HUES6 (cell line): ENCODE results near the gene SMG5.
"Not testable (repeated sequence)": the region's sequence is repeated elsewhere in the genome, so short reads cannot be mapped to it uniquely, and the experiment has no call there.

Experiments
- H3K27ac ChIP-seq: 2 replicates; pipeline ENCODE4 v1.7.0; 2013; ENCODE audit warnings: low read depth, mild to moderate bottlenecking, low read length, inconsistent platforms
- H3K27me3 ChIP-seq: 2 replicates; pipeline ENCODE4 v1.6.1; 2013; ENCODE audit warnings: low read length; ENCODE audit not compliant: control insufficient read depth, insufficient read depth
- H3K36me3 ChIP-seq: 2 replicates; pipeline ENCODE4 v1.6.1; 2013; ENCODE audit warnings: low read length; ENCODE audit not compliant: control insufficient read depth, insufficient read depth
- H3K4me1 ChIP-seq: 2 replicates; pipeline ENCODE4 v1.6.1; 2013; ENCODE audit warnings: low read length; ENCODE audit not compliant: control insufficient read depth, insufficient read depth
- H3K4me3 ChIP-seq: 2 replicates; pipeline ENCODE4 v1.5.1; 2013; ENCODE audit warnings: low read depth, low read length
- H3K9ac ChIP-seq: one replicate; pipeline ENCODE4 v1.6.1; 2013; ENCODE audit warnings: mild to moderate bottlenecking, low read length
- H3K9me3 ChIP-seq: 2 replicates; pipeline ENCODE4 v1.6.1; 2013; ENCODE audit warnings: low read depth, low read length; ENCODE audit not compliant: control insufficient read depth, insufficient read depth

Gene SMG5

GRCh38 chr1:156282479-156283222, at the start of gene SMG5:
TSS of gene SMG5 (minus strand) at chr1:156282825. CDS start at chr1:156282680, 145 bp downstream.
- peaks cover 25% of the 10 kb centered on the region for H3K36me3 ChIP-seq
- no peaks in the 10 kb centered on the region for H3K27me3 ChIP-seq
- H3K9ac ChIP-seq: peak within 1 kb of the TSS; percentile 87
- peak within 1 kb of the TSS; percentile 65 for H3K4me3 ChIP-seq
- H3K4me1 ChIP-seq: 0 out of 2 replicates have a peak, but pooled peaks cover 14% of the 10 kb centered on the region
- peak within 1 kb of the TSS; percentile 88 for H3K27ac ChIP-seq
- no peaks in the 10 kb centered on the region for H3K9me3 ChIP-seq

- H3K4me1 ChIP-seq, H3K27ac ChIP-seq, H3K9ac ChIP-seq, H3K4me3 ChIP-seq, H3K27me3 ChIP-seq, H3K9me3 ChIP-seq: not testable (repeated sequence)
- H3K36me3 ChIP-seq: peaks cover 83% of the 10 kb centered on the region
Observed at GRCh38 chr1:156323179-156323578, 40.6 kb upstream of the SMG5 start.

- Histone ChIP-seq H3K4me3 (no peak overlapping the region), H3K36me3 (peaks cover 92% of the 10 kb centered on the region), H3K27ac (no peak overlapping the region), H3K9me3 (no peaks in the 10 kb centered on the region), H3K9ac (no peak overlapping the region), H3K27me3 (no peaks in the 10 kb centered on the region), H3K4me1 (no peaks in the 10 kb centered on the region)
Observed at GRCh38 chr1:156320560-156320959, 37.9 kb upstream of the SMG5 start.

GRCh38 chr1:156319664-156320063, 37.0 kb upstream of the SMG5 start:
- Histone ChIP-seq H3K4me3 (no peak overlapping the region), H3K9me3 (no peaks in the 10 kb centered on the region), H3K4me1 (no peaks in the 10 kb centered on the region), H3K27me3 (no peaks in the 10 kb centered on the region), H3K27ac (no peak overlapping the region), H3K36me3 (peaks cover 92% of the 10 kb centered on the region), H3K9ac (no peak overlapping the region)

GRCh38 chr1:156316909-156317308, 34.3 kb upstream of the SMG5 start:
- Histone ChIP-seq H3K9ac (no peak overlapping the region), H3K36me3 (peaks cover 94% of the 10 kb centered on the region), H3K27me3 (no peaks in the 10 kb centered on the region), H3K27ac (no peak overlapping the region), H3K9me3 (no peaks in the 10 kb centered on the region), H3K4me1 (no peaks in the 10 kb centered on the region), H3K4me3 (no peak overlapping the region)

- no peaks in the 10 kb centered on the region for H3K9me3 ChIP-seq
- no peaks in the 10 kb centered on the region for H3K4me1 ChIP-seq
Observed at GRCh38 chr1:156310962-156311361, 28.3 kb upstream of the SMG5 start.

GRCh38 chr1:156308078-156308477, 25.5 kb upstream of the SMG5 start:
- Histone ChIP-seq H3K4me1 (no peaks in the 10 kb centered on the region), H3K9me3 (no peaks in the 10 kb centered on the region), H3K36me3 (peaks cover 82% of the 10 kb centered on the region), H3K4me3 (no peak overlapping the region), H3K9ac (no peak overlapping the region), H3K27me3 (no peaks in the 10 kb centered on the region), H3K27ac (no peak overlapping the region)

More at GRCh38 chr1:156310962-156311361, 28.3 kb upstream of the SMG5 start:
- Histone ChIP-seq H3K36me3 (peaks cover 93% of the 10 kb centered on the region), H3K27me3 (no peaks in the 10 kb centered on the region), H3K9ac (no peak overlapping the region), H3K4me3 (no peak overlapping the region), H3K27ac (no peak overlapping the region)

- Histone ChIP-seq H3K9ac (no peak overlapping the region), H3K4me1 (no peaks in the 10 kb centered on the region), H3K9me3 (no peaks in the 10 kb centered on the region), H3K36me3 (peaks cover 59% of the 10 kb centered on the region), H3K4me3 (no peak overlapping the region), H3K27me3 (no peaks in the 10 kb centered on the region), H3K27ac (no peak overlapping the region)
Observed at GRCh38 chr1:156305215-156305614, 22.6 kb upstream of the SMG5 start.

- Histone ChIP-seq H3K27me3 (no peaks in the 10 kb centered on the region), H3K4me3 (no peak overlapping the region), H3K27ac (no peak overlapping the region), H3K4me1 (no peaks in the 10 kb centered on the region), H3K36me3 (peaks cover 39% of the 10 kb centered on the region), H3K9me3 (no peaks in the 10 kb centered on the region), H3K9ac (no peak overlapping the region)
Observed at GRCh38 chr1:156303241-156303640, 20.6 kb upstream of the SMG5 start.

- peaks cover 8% of the 10 kb centered on the region for H3K4me1 ChIP-seq
- H3K27ac ChIP-seq: no peak within 1 kb of the TSS
- no peaks in the 10 kb centered on the region for H3K27me3 ChIP-seq
- H3K9me3 ChIP-seq: no peaks in the 10 kb centered on the region
- no peak within 1 kb of the TSS for H3K9ac ChIP-seq
- peaks cover 15% of the 10 kb centered on the region for H3K36me3 ChIP-seq
- no peak within 1 kb of the TSS for H3K4me3 ChIP-seq
Observed at GRCh38 chr1:156298852-156299357, 16.3 kb upstream of the SMG5 start, which contains the start of gene VHLL. TSS of gene VHLL (minus strand) at chr1:156299307. CDS start at chr1:156299189, 118 bp downstream.

- Histone ChIP-seq H3K9ac (peak within 1 kb of the TSS; percentile 66), H3K9me3 (no peaks in the 10 kb centered on the region), H3K4me1 (peaks cover 13% of the 10 kb centered on the region), H3K36me3 (peaks cover 15% of the 10 kb centered on the region; the same call in 1 of the 2 replicates), H3K27ac (no peak within 1 kb of the TSS), H3K4me3 (peak within 1 kb of the TSS; percentile 88), H3K27me3 (no peaks in the 10 kb centered on the region)
Observed at GRCh38 chr1:156295391-156295947, 12.8 kb upstream of the SMG5 start, which contains the start of gene GLMP. TSS of gene GLMP (minus strand) at chr1:156295679. CDS start at chr1:156295645, 34 bp downstream.
